HG02973 (cell line): Measurements from ENCODE around the gene ZNF124.

Source experiments
- ATAC-seq: cut with Tn5 transposase; IDR thresholded peaks from one replicate; pipeline ENCODE4 v1.9.1; 2021; ENCODE audit warnings: moderate library complexity; ENCODE audit not compliant: unreplicated experiment

ZNF124 gene

GRCh38 chr1:247114351-247115140 lies 57.3 kb downstream of the ZNF124 start:
- ATAC-seq: no peak

GRCh38 chr1:247113733-247114271 lies 58.0 kb downstream of the ZNF124 start:
- no peak for ATAC-seq

- no peak for ATAC-seq
Measured at GRCh38 chr1:247113094-247113497, 58.7 kb downstream of the ZNF124 start.

GRCh38 chr1:247112479-247112781 lies 59.4 kb downstream of the ZNF124 start:
- no peak for ATAC-seq

GRCh38 chr1:247111700-247112478 lies 59.9 kb downstream of the ZNF124 start:
- ATAC-seq: no peak

- ATAC-seq: no peak
Measured at GRCh38 chr1:247111259-247111699, 60.5 kb downstream of the ZNF124 start.

GRCh38 chr1:247110627-247111258 lies 61.1 kb downstream of the ZNF124 start:
- no peak for ATAC-seq

GRCh38 chr1:247107694-247108093 lies 64.1 kb downstream of the ZNF124 start:
- no peak for ATAC-seq

- ATAC-seq: no peak
Measured at GRCh38 chr1:247105966-247106365, 65.9 kb downstream of the ZNF124 start.
